Activated naive CD4-positive, alpha-beta T cell treated with anti-CD3 and anti-CD28 coated beads, Interleukin-2, amount 50 U/mL, for 16 hours (primary cell): Measurements from ENCODE around the gene AGAP2.
"Not testable (repeated sequence)": the region's sequence is repeated elsewhere in the genome, so short reads cannot be mapped to it uniquely, and the experiment has no call there.

Source experiments
- DNase-seq: peaks from one replicate; pipeline ENCODE4 v3.0.0-alpha.2; 2020

The AGAP2 gene

GRCh38 chr12:57735198-57735855, 3.2 kb downstream of the AGAP2 start:
- DNase-seq = no peak

DNA sequence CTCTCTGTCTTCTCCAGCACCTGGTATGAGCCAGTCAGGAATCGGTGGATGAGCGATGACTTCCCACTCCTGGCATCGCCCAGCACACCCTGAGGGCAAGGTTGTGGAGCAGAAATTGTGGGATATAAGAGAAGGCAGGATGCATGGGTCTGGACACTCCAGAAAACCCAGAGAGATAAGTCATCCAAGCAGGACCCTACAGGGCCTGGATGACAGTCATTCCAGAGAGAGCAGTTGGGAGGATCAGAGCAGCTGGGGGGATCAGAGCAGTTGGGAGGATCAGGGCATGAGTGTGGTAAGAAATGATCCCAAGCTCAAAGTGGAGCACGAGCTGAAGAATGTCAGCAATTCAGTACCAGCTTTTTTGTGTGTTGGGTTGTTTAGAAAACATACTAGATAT, 4.0 kb downstream of the AGAP2 start:
- no peak for DNase-seq

DNA sequence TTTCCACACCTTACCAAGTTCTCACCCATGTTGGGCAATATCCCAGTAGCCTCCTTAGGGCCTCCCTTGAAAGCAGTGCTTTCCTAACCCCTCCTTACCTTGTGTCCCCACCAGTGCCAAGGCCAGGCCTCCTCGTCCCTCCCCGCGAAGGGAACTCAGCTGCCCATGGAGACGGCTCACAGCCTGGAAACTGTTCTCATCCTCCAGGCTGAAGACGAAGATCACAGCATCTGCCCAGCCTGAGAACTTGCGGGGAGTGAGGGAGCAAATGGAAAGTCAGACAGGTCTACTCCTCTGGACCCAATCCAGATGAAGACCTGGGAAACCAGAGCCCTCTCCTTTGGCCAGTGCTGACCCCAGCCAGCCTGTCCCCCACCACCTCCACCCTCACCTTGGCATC, 4.6 kb downstream of the AGAP2 start:
- DNase-seq = no peak

DNA sequence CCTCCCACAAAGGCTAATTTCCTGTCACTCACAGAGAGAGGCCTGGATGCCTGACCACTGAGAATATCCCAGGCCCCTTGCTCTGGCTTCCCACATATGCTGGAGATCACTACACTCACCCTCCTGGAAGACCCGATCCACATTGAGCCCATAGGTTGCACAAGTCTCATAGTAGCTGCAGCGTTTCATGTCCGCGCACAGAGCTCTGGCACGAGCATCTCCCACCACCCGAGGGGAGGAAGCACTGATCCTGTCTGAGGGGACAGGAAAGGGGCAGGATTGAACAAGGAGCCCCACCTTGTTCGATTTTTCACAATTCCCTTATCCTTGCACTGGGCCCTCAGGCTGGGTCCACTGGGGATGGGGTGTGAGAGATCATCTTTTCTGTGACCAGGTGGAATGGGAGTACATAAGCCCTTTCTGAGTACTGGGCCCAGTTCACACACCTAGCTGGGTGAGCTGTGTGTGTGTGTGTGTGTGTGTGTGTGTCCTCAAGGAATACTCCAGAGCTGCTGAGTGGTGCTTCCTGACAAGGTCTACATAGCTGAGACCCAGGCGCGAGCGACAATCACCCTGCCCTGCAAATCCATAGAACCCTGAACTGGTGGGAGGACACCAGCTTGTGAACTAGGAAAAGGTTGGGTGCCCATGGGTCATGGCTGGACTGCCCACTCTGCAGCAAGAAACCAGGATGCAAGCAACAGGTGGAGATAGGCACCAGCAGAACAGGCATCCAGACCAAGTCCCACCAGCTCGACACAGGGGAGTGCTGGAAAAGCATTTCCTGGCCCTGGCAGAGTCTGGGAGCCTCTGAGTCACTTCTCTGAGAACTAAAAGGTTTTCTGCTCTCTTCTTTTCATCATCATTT, 5.6 kb downstream of the AGAP2 start:
- DNase-seq = no peak

GRCh38 chr12:57732270-57732669, 6.3 kb downstream of the AGAP2 start:
- no peak for DNase-seq

- no peak for DNase-seq
These were observed 7.0 kb downstream of the AGAP2 start for GRCh38 chr12:57731411-57732080.

DNA sequence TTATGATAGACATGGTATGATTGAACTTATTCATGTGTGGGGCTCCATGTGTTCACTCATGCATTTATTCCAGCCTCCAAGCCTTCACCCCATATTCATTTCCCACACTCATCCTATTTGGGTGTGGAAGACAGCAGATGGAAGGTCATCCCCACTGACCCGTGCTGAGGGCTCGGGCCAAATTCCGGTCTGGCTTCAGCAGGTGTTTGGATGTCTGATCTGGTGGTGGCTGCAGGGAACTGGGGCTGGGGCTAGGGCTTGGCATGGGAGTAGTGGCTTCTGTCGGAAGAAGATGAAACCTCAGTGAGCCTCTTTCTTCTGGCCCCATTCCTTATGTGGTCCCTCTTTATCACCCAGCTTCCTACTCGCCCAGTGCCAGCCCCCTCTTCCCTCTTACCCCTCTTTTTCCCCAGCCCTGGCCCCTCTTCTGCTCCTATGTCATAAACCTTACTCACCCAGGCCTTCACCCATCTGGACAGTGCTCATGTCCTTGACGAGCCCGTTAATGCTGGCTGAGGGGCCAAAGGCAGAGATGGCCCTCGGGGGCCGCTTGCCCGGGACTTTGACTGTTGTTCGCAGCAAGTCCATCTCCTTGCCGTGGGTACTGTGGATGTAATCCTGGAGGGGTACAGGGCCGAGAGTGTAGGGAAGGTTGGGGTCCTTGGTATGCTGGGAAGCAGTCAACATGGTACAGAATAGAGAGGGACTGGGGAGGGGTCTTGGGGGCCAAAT, 8.0 kb downstream of the AGAP2 start:
- DNase-seq = no peak

DNA sequence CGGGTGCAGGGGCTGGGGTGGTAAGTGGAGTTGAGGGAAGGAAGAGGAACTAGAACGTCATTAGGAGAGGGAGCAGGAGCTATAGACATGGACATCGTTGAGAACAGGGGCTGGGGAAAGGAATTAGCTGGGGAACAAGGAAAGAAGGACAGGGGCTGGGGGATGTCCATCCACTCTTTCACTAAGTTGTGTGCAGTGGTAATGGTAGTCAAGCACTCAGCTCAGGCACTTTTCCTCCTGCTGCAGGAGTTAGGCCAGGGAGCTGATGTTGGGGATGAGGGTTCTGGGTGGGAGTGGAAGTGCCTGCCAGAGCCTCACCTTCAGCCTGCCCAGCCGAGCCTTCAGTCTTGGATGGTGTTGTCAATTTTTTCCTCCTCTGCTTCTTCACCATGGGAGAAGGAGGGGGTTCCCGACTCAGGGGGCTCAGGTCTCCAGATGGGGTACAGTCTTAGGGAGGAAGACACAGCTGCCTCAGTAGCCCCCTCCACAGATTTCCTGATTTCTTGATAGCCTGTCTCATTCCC, 9.2 kb downstream of the AGAP2 start:
- DNase-seq = no peak

- DNase-seq = no peak
These were observed 10.7 kb downstream of the AGAP2 start for GRCh38 chr12:57727758-57728395.

- DNase-seq = no peak
These were observed 11.4 kb downstream of the AGAP2 start for GRCh38 chr12:57726884-57727757.

DNA sequence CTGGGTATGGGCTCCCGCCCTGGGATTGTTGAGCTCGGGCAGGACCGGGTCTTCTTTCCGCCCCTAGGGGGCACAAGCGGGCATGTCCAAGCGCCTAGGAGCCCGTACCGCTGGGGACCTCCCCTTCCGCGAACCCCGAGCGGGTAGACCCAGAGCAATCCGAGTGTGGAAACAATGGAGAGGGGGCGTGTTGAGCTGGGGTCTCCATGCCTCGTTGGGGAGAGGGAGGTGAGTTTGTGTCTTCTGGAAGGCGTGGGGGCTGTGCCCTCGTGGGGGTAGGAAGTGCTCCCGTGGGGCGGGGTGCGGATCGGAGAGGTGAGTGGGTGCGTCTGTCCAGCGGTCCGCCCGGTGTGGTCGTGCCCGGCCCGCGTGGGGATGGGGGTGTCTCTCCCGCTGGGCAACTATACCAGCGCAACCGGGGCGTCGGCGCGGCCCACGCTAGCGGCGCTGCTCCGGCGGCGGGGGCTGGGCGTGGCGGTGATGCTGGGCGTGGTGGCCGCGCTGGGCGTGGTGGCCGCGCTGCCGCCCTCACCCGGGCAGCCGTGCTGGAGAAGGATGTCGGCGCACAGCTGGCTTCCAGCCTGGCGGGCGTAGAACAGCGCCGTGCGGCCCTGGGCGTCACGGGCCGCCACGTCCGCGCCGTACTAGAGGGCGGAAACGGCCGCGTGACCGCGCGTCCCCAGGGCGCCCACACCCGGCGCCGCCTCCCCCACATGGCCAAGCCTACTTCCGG, 12.2 kb downstream of the AGAP2 start:
- no peak for DNase-seq

- DNase-seq = no peak
These were observed 12.7 kb downstream of the AGAP2 start for GRCh38 chr12:57725851-57726150.

GRCh38 chr12:57724936-57725740, 13.4 kb downstream of the AGAP2 start:
- DNase-seq = no peak

DNA sequence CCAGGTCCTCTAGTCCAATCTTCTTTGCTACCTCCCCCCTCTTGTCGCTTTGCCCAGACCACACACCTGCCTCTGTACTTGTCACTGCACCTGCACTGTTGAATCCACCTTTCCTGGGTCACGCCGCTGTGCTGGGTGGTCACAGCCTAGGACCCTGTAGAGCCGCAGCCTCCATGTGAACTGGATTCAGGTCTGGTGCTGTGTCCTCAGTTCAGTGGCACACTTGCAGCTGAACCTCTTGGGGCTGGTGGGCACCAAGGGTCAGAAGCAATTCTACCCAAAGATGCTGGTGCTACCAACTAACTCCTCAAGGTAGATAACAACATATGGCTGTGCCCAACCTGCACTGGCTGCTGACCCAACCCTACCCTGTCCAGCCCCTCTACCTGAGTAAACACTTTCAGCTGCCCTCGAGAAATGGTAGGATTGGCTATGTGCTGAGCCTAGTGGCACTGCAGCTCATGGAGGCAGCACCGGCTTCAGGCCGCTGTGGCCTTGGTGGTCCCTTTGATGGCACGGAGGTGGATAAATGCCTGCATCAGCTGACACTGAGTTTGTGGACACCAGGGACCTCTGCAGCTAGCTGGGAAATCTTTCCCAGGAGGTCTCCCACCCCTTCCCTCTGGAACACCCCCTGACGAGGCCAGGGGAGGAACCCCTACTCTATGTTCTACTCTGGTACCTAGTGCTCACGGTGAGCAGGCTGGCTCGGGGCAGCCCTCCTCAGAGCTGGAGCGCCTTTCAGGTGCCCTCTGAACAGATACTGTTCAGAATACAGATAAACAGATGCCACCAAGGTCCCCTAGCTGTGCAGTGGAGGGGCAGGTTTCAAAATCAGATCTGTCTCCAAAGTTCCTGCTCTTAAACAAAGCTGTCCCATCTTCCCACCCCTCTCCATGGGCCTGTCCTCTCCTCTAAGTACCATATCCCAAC, 14.3 kb downstream of the AGAP2 start:
- no peak for DNase-seq

- DNase-seq = no peak
These were observed 14.9 kb downstream of the AGAP2 start for GRCh38 chr12:57723630-57723962.

GRCh38 chr12:57722716-57723629, 15.6 kb downstream of the AGAP2 start:
- DNase-seq = no peak

GRCh38 chr12:57721846-57722608, 16.5 kb downstream of the AGAP2 start:
- not testable (repeated sequence) for DNase-seq
